ENCODE results near the gene CD8B2.
"Not testable (repeated sequence)": the region's sequence is repeated elsewhere in the genome, so short reads cannot be mapped to it uniquely, and the experiment has no call there.

The CD8B2 gene

DNA sequence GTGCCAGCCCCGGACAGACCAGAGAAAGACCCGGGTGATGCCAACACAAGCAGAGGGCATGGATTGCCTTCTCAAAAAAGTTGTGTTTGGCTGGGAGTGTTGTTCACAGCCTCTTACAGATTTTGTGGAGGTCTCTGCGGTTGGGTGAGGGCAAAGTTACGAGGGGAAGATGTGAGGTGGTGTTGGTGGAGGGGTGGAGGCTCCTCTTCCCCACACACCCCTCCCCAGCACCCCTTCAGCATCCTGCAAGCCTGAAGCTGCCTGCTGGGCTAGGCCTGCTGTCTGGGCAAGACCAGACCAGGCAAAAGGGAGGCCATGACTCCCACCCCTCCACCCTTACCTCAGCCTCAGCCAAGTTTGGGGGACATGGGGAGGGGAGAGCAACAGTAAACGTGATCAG is 26.2 kb downstream of the CD8B2 start:
- not testable (repeated sequence) for DNase-seq

DNA sequence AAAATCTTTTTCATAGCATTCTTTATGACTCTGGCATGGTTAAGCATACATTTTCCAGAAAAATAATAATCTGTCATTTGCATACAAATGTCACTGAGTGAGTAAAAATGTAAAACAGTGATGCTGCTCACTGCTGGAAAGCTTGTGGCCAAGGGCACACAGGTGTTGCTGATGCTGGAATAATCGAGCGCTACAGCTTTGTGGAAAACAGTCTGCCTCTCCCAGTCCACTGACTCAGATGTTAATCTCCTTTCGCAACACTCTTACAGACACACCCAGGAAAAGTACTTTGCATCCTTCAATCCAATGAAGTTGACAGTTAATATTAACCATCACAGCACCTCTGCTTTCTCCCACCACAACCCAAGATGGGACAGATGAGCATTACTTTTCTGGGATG is 27.7 kb downstream of the CD8B2 start:
- DNase-seq: not testable (repeated sequence)

DNA sequence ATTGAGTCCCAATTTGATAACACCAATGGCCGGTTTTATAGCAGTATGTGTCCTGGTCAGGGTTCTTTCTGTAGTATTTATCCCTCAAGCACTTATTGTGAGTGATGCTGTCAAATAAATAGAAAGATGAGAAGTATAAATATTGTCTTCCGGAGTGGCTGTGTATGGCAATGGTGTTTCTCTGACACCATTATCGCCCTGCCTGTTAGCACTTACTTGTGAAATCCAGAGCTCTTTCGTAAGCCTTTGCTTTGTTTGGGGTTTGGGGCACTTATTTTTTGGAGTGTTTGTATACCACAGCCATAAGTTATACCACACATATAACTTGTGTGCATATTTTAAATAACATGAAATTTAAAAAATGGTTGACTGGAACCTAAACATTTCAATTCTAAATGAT is 29.3 kb downstream of the CD8B2 start:
- DNase-seq: no peak

DNA sequence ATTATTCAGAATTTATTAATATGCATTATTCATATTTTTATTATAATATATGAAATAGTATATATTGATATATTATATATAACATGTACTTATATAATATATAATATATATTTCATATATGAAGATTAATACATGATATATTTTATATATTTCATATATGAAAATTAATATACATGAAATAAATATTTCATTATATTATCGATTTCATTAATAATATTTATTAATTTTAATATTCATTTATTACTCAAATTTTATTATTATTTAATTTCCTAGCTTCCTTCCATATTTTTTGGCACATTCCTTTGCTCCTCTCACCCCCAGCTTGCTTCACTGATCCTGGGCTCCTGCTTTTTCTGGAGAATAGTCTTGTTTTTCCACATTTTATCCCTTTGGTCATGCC is 29.7 kb downstream of the CD8B2 start:
- no peak for DNase-seq

DNA sequence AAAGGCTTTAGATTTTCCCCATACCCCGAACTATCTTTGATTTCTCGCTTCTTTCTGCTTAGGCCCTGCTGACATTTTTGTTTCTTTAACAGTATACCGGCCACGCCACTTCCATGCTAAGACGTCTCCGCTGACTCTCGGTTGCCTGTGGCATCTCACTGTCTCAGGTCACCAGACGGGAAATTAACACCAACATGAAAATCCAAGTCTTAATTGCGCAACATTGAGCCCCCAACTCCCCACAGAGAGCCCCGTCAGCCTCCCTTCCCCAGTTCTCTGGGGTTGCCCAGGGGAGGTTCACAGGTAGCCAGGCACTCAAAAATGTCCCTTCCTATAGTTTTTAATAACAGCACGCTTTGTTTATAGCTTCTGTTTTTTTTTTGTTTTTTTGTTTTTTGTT is 30.2 kb downstream of the CD8B2 start:
- DNase-seq: no peak

DNA sequence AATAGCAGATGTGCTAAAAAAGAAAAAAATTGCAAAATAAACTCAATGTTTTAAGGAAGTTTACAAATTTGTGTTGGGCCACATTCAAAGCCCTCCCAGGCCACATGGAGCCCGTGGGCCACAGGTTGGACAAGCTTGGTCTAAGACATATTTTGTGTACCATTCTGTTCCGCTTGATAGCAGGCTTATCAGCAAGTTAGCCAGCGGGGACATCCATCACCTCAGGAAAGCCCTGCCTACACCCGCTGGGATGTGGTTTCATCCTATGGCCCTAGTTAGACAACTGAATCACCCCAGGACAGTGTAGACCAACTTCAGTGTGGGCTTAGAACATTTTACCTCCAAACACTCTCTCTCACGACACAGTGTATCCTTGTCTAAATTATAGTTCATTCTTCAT is 32.6 kb downstream of the CD8B2 start:
- no peak for DNase-seq

DNA sequence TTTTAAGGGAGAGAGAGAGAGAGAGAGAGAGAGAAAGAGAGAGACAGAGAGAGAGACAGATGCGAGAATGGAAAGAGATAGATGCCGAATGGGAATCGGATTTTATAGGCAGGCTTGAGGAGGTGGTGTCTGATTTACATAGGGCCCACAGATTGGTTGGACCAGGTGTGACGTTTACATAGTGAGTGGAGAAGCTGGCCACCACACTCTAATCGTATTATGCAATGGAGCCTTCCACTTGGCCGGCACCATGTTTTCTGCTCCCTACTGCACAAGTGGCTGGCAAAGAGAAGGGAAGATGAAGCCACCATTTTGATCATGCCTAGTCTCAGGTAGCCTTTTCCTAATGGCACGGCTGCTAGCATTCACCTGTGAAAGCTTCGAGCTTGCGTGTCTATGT is 33.9 kb downstream of the CD8B2 start:
- DNase-seq: no peak

DNA sequence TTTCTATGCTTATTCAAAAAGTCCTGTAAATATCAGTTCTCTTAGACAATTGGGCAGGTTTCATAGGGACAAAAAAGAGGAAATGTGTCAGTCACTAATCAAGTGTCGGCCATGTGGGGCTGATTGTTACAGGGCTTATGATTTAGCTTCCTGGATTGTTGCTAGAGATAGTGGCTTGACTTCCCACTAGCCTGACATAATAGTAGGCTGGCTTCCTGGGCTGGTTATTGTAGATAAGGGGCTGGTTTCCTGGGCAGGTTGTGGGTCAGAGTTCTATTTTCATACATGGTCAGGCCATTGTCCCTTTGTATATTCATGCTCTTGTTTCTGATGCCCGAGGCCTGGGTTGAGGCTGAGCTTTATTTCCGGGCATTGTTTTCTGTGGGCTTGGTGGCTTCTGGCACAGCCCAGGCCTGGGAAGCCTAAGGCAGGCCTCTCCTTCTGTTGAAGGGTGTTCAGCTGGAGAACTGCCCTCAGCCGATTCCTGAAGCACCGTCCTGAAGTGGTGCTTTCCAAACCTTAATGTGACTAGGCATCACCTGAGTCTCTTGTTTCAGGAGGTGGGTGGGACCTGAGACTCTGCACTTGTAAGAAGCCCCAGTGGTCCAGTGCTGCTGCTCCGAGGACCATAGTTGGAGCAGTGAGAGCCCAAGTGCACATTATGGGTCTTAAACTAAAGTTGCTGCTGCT is 37.0 kb downstream of the CD8B2 start:
- no peak for DNase-seq

DNA sequence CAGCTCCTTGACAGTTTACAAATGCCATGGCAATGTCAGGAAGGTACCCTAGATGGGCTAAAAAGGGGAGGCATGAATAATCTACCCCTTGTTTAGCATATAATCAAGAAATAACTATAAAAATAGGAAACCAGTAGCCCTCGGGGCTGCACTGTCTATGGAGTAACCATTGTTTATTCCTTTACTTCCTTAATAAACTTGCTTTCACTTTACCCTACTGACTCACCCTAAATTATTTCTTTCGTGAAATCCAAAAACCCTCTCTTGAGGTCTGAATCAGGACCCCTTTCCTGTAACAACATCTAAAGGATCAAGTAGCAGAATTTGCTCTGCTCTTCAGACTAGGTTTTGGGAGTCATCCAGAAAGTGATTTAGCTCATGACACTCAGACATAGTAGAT is 43.7 kb downstream of the CD8B2 start:
- DNase-seq: no peak

DNA sequence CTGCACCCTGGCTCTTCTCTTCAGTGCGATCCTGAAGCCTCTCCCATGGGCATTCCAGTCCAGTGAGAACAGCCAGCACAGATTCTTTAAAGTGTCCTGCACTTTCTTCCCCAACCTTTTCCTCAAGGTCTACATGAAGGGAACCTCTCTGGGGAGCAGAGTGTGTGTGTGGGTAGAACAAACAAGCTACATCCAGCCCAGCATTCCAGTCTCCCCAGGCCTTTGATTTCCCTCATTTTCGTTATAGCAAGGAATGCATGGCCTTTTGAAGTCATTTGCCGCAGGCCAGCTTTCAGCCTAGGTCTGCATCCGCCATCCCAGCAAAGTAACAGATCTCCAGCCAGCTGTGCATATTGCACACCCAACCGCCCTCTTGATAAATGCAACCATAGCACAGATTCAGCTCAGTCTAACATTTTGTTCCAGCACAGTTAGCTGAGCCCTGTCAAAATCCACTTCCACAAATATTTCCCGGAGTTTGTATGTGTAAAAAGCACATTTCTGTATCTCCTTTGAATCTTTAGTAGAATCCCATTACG is 44.6 kb downstream of the CD8B2 start:
- DNase-seq: no peak

DNA sequence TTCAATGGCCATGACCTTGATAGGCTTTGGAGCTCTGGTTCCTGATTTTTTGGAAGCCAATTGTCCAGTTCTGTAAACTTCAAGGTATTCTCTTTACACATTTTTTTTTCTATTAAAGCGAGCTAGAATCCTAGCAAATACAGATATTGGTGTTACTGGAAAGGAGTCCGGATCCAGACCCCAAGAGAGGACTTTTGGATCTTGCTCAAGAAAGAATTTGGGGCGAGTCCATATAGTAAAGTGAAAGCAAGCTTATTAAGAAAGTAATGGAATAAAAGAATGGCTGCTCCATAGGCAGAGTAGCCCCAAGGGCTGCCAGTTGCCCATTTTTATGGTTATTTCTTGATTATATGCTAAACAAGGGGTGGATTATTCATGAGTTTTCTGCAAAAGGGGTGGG is 45.1 kb downstream of the CD8B2 start:
- no peak for DNase-seq

DNA sequence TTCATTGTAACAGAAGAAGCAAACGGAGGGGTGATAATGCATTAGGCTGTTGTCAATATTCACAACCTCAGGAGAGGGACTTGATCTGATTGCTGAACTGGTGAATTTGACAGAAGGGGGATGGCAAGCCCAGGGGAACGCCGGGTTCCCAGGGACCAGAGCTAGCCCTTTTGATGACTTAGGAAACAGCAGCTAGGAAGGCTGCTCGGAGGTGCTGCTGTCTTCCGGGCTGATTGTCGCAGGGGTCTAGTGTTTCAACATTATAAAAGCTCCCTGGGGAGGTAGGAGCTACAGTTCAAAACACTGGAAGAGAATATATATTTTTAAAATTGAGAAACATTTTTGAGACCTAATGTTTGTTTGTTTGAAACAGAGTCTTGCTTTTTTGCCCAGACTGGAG is 47.3 kb downstream of the CD8B2 start:
- DNase-seq: no peak

DNA sequence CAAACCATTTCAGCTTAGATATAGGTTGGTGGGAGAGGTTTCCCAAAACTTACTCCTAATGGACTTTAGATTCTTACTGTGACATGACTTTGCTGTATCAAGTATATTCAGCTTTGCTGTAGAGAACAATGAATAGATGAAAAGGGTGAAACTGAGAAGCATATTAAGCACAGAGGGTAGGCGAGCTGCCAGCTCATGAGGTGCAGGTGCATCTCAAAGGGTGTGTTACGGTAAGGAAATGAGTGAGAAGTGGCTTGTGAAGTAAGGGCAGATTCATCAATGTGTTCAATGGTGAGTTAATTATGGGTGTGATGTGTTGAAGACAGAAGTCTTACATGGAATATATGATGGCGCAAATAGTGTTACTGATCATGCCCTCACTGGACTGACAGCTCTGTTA is 49.3 kb downstream of the CD8B2 start:
- DNase-seq: no peak

DNA sequence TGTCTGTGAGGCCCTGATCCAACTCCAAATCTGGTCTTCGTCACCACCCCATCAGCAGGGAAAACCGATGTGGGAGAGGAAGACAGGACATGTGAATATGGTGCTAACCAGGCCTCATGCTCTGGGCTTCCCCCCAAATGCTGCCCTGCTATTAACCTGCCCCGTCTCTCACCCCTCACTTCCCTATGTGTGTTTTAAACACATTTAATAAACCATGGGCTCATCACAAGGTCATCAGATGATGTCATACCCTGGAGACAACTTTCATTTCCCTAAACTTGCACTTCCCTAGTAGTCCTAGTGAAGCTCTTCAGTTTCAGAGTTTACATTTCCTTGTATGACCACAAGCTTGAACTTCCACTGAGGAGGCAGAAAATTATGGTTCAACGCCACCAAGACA is 49.9 kb downstream of the CD8B2 start:
- no peak for DNase-seq

DNA sequence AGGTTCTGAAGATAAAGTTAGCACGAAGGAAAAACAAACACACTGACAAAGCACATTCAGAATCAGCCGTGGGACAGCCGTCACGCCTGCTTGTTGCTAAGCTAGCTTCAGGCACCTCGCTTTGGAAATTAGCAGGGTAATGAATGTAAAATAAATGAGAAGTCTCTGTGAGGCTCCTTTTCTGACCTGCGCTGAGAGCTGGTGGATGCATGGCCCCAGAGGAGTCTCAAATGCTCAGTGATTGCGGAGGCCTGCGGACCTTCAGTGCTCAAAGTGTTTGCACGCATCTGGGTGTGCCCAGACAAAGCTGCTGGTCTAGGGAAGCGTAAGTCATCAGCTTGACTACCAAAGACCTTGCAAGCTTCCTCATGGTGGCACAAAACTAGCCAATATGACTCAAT is 50.6 kb downstream of the CD8B2 start:
- no peak for DNase-seq

DNA sequence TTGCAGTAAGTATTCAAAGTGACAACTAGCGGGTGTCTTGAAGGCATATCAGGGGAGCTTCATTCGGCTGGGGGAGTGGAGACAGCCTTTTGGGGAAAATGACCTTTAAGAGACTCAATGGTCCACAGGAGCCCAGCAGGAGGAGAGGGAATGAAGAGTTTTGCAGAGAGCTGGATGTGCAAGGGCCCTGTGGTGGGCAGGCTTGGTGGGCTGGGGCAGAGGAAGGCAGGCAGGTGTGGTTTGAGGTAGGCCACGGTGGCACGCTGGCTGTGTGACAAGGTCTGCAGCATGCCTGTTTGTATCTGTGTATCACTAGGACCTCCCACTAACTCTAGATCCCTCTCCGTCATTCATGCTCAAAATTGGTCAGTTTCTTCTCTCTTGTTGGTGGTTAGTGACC is 53.7 kb downstream of the CD8B2 start:
- no peak for DNase-seq

DNA sequence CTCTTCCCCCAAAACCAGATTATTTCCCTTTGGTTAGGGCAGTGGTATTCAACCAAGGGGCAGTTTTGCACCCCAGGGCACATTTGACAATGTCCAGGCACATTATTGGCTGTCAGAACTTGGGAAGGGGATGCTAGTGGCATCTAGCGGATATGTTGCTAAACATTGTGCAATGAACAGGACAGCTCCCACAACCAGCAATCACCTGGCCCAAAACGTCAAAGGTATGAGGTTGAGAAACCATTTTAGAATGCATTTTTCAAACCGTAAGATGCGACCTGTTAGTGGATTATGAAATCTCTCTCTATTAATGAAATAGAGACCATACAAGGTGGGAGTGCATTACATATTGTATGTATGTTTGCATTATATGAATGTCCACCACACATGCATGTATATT is 54.2 kb downstream of the CD8B2 start:
- no peak for DNase-seq

DNA sequence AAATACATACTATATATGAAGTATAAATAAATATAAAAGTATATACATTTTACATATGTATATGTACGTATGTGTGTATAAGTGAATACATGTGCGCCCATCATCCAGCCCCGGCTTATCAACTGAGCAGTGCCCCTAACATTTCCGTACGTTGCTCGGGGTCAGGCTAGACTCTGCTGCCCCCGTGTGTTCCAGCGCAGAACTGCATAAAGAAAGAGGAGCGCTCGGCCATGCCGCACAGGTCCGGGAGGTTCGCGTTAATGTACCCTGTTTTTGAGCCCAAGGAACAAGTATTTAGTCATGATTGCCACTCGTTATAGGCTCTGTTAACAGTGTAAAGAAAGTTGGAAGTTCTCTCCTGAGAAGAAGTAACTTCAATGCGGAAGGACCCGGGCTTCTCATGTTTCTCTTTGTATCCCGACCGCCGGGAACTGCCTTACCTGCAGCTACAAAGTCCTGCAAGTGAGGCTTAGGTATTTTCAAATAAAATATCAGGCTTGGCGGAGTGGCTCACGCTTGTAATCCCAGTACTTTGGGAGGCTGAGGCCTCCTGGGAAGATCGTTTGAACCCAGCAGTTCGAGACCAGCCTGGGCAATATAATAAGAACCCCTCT is 55.7 kb downstream of the CD8B2 start:
- no peak for DNase-seq

DNA sequence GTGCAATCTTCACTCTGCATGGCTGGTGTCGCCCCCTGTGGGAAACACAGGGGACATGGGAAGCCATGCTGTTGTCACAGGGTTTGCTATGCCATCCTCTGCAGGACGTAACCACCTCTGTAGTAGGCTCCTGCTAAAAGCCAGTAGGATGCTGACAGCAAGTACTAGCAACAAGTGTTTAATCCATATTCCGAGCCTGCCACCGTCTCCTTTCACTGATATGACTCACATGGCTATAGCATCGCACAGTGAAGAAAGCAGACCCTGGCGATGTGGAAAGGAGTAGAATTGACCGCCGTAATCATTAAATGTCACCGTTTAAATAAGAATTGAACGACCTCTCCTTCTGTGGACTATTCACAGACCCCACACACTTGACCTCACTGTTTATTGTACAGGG is 57.8 kb downstream of the CD8B2 start:
- no peak for DNase-seq

DNA sequence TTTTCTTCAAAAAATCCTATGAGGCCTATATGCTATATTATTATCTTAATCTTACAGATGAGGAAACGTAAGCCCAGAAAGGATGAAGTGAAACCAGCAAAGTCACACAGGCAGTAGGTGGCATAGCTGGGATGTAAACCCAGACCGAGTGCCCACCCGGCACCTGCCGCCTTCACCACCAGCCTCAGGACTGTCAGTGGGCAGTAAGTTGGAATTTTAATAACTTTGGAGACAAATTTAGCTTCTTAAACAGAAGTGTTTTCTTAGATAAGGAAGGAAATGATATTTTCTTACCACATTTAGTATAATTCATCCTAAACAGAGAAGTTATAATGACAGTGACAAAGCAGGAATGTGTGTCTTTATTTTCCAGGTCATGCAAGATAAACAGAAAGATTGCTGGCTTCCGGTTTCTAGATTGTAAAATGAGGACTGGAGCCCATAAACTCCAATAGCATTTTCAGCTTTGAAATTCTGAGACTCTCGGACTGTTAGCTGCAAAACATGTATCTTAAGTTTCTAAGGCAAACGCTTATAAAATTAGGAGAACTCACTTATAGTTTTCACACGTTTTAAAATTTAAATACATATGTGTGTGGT is 59.3 kb downstream of the CD8B2 start:
- DNase-seq: no peak

DNA sequence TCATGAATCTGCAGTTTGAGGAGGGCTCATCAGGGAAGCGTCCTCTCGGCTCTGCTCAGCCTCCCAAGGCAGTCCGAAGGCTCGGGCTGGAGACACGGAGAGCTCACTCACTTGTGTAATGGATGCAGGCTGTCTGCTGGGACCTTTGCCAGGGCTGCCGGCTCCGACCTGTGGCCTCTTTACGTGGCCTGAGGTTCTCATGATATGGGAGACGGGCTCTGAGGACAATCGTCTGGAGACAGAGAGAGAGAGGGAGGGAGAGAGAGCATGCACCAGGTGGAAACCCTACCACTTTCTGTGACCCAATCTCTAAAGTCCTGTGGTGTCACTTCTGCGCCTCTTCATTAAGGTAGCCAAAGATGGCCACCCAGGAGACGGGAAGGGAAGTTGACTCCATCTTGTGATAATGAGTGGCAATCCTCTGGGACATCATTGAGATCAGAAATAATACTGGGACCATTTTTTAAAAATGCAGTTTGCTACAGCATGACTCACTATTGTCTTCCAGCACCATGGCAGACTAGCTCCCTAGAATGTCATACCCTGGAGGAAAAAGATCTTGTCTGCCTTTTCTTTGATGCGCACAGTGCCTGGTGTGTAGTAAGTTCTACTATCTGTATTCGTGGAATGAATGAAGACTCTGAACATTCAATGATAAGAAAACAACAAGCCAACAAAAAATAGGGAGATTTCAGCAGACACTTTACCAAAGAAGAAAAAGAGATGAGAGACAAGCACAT is 60.2 kb downstream of the CD8B2 start:
- no peak for DNase-seq

DNA sequence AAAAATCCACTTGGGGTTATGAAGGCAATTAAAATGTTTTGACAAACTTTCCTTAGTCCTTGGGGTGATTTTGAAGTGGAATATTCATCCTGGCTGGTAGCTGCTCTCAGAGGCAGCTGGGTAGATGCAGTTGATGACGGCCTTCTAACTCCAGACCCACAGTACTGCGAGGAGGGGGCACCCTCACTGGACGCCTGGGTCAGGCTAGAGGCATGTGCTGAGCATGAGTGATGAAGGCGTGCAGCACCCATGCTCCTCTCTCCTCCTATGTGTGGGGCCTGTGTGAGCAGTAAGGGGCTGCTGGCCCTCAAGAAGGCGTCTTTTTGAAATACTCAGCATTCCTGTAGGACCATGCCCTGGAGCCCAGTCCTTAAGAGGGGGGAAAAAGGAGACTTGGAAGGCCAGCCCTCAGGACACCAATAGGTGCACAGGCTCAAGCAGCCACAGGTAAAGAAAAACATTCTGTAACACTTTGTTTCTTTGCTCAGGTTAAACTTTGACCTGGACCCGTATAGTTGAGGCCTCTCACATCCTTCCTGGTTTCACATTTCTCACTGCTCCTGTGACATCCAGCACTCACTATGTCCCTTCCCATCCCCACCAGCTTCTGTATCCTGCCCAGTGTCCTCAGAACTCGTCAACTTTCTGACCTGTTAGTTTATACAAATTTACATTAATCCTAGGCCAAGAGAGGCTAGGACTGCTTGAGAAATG is 64.4 kb downstream of the CD8B2 start:
- no peak for DNase-seq

DNA sequence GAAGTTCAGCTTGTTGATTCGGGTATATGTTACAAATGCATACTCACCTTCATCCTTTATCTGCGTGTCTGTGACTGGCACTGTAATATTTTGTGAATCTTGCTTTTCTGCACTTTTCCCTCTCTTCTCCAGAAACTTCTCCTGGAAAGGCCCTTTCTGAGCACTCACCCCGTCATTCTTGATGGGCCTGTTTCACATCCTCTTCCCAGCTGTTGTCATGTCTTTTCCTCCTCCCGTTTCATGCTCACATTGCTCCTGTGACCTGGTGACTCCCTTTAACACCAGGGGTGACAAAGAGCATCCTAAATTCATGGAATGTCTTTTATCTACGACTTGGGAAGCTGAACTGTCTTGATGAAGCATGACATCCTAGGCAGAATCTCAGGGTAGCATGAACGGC is 65.8 kb downstream of the CD8B2 start:
- no peak for DNase-seq
